Trophoblast cell (in vitro differentiated cells and primary cell): ENCODE data around the gene PRELP.

Experiments
- DNase-seq, 2 donors: peaks; one replicate each; pipeline ENCODE4 v3.0.0-alpha.2; 2016
- H2AFZ ChIP-seq: 2 replicates; pipeline ENCODE4 v1.6.1; 2013; ENCODE audit warnings: low read length, moderate library complexity, mild to moderate bottlenecking; ENCODE audit not compliant: insufficient read depth, poor library complexity
- H2AK5ac ChIP-seq: 2 replicates; pipeline ENCODE4 v1.6.1; 2013; ENCODE audit warnings: mild to moderate bottlenecking, low read length
- H2BK120ac ChIP-seq: 2 replicates; pipeline ENCODE4 v1.6.1; 2013; ENCODE audit warnings: low read length, mild to moderate bottlenecking, moderate library complexity; ENCODE audit not compliant: insufficient read depth, poor library complexity
- H2BK12ac ChIP-seq: 2 replicates; pipeline ENCODE4 v1.6.1; 2013; ENCODE audit warnings: mild to moderate bottlenecking, low read length, moderate library complexity
- H2BK5ac ChIP-seq: 2 replicates; pipeline ENCODE4 v1.6.1; 2013; ENCODE audit warnings: low read length, low read depth, moderate library complexity, mild to moderate bottlenecking; ENCODE audit not compliant: poor library complexity
- H3K14ac ChIP-seq: 2 replicates; pipeline ENCODE4 v1.6.1; 2013; ENCODE audit warnings: mild to moderate bottlenecking, low read length
- H3K18ac ChIP-seq: 2 replicates; pipeline ENCODE4 v1.6.1; 2013; ENCODE audit warnings: mild to moderate bottlenecking, low read length
- H3K23ac ChIP-seq: 2 replicates; pipeline ENCODE4 v1.6.1; 2013; ENCODE audit warnings: low read length
- H3K27ac ChIP-seq: 2 replicates; pipeline ENCODE4 v1.5.1; 2013; ENCODE audit warnings: low read depth, mild to moderate bottlenecking, inconsistent platforms, low read length, moderate library complexity
- H3K27me3 ChIP-seq: 2 replicates; pipeline ENCODE4 v1.6.1; 2013; ENCODE audit warnings: inconsistent platforms, mild to moderate bottlenecking, low read length, moderate library complexity; ENCODE audit not compliant: insufficient read depth
- H3K36me3 ChIP-seq, 2 experiments: 1 replicate in 1 of 2; 2 replicates in 1 of 2; pipeline ENCODE4 v1.6.1; 2013; ENCODE audit warnings: low read length in 2 of 2, mild to moderate bottlenecking in 2 of 2, moderate library complexity in 1 of 2; ENCODE audit not compliant: insufficient read depth in 2 of 2, control insufficient read depth in 1 of 2
- H3K4ac ChIP-seq: 2 replicates; pipeline ENCODE4 v1.6.1; 2013; ENCODE audit warnings: low read depth, mild to moderate bottlenecking, low read length, moderate library complexity
- H3K4me1 ChIP-seq, 2 experiments: 1 replicate in 1 of 2; 2 replicates in 1 of 2; pipeline ENCODE4 v1.6.1; 2013; ENCODE audit warnings: low read length in 2 of 2, mild to moderate bottlenecking in 2 of 2, moderate library complexity in 1 of 2; ENCODE audit not compliant: insufficient read depth in 2 of 2, control insufficient read depth in 1 of 2
- H3K4me2 ChIP-seq: 2 replicates; pipeline ENCODE4 v1.6.1; 2013; ENCODE audit warnings: inconsistent platforms, mild to moderate bottlenecking, low read length, moderate library complexity
- H3K4me3 ChIP-seq: 2 replicates; pipeline ENCODE4 v1.5.1; 2013; ENCODE audit warnings: mild to moderate bottlenecking, low read depth, low read length, inconsistent platforms
- H3K79me1 ChIP-seq: one replicate; pipeline ENCODE4 v1.6.1; 2013; ENCODE audit warnings: low read length
- H3K79me2 ChIP-seq: 2 replicates; pipeline ENCODE4 v1.6.1; 2013; ENCODE audit warnings: low read length, mild to moderate bottlenecking; ENCODE audit not compliant: control insufficient read depth, insufficient read depth, poor library complexity
- H3K9ac ChIP-seq: 2 replicates; pipeline ENCODE4 v1.6.1; 2013; ENCODE audit warnings: mild to moderate bottlenecking, low read length
- H3K9me3 ChIP-seq: 2 replicates; pipeline ENCODE4 v1.6.1; 2013; ENCODE audit warnings: low read depth, mild to moderate bottlenecking, control low read depth, inconsistent platforms, low read length; ENCODE audit not compliant: insufficient read depth
- H4K12ac ChIP-seq: 2 replicates; pipeline ENCODE4 v1.6.1; 2013; ENCODE audit warnings: low read depth, mild to moderate bottlenecking, low read length, moderate library complexity
- H4K8ac ChIP-seq: 2 replicates; pipeline ENCODE4 v1.6.1; 2013; ENCODE audit warnings: low read depth, mild to moderate bottlenecking, low read length, moderate library complexity
- H4K91ac ChIP-seq: one replicate; pipeline ENCODE4 v1.6.1; 2013; ENCODE audit warnings: low read depth, mild to moderate bottlenecking, low read length, moderate library complexity
- WGBS: extraction: QIAGEN DNeasy Blood & Tissue Kit; methylation state at CpG from one replicate; pipeline ENCODE4 v1.1.7; 2013; ENCODE audit warnings: missing lambda C conversion rate; ENCODE audit not compliant: insufficient read length, insufficient coverage; ENCODE audit errors: extremely low coverage; 5-methylcytosine and 5-hydroxymethylcytosine counted together

The PRELP gene

DNA sequence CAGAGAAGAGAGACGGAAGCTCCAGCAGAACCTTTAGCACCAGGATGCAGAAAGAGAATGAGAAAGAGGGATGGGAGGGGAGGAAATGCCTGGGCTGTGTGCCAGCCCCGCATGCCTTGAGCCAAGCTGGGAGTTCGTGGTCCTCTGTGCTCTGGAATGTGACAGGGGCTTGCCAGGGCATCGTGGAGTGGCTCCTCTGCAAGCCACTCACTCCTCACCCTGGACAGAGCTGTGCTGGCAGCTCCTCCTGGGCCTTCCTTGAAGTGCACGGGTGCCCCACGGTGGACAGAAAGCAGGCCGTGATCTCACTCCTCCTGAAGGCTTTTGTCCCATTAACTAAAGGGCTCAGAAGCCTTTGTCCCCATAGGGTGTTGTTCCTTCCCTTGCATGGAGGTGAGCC is 34.8 kb upstream of the PRELP start:
- no CpG with 5 or more reads among the region's 7 CpGs for WGBS
- Histone ChIP-seq H3K23ac (no peak overlapping the region), H3K18ac (no peak overlapping the region), H3K9ac (no peak overlapping the region), H3K27me3 (no peaks in the 10 kb centered on the region), H3K9me3 (peaks cover 2% of the 10 kb centered on the region), H3K79me2 (no peaks in the 10 kb centered on the region), H2BK5ac (no peak overlapping the region), H3K14ac (no peak overlapping the region), H3K4me3 (no peak overlapping the region), H3K36me3 (no peaks in the 10 kb centered on the region), H3K27ac (no peak overlapping the region), H3K4me2 (no peak overlapping the region), H4K12ac (no peak overlapping the region), H4K91ac (no peak overlapping the region), H2BK12ac (no peak overlapping the region), H3K4ac (no peak overlapping the region), H2AFZ (no peak overlapping the region), H2BK120ac (no peak overlapping the region), H3K79me1 (no peaks in the 10 kb centered on the region), H3K4me1 (no peaks in the 10 kb centered on the region), H4K8ac (no peak overlapping the region), H2AK5ac (no peak overlapping the region)
- DNase-seq: peak in 1 of 2 donors; percentile 15

GRCh38 chr1:203441766-203442165 is 33.8 kb upstream of the PRELP start:
- no peak overlapping the region for H3K23ac ChIP-seq
- no peak overlapping the region for H4K8ac ChIP-seq
- H3K4me2 ChIP-seq: no peak overlapping the region
- no peak overlapping the region for H2AFZ ChIP-seq
- no peak overlapping the region for H3K18ac ChIP-seq
- H2AK5ac ChIP-seq: no peak overlapping the region
- no peak overlapping the region for H4K91ac ChIP-seq
- H3K9ac ChIP-seq: no peak overlapping the region
- no peak overlapping the region for H2BK12ac ChIP-seq
- no peak for DNase-seq
- no peaks in the 10 kb centered on the region for H3K4me1 ChIP-seq
- H2BK5ac ChIP-seq: no peak overlapping the region
- no peaks in the 10 kb centered on the region for H3K27me3 ChIP-seq
- no CpG with 5 or more reads among the region's 9 CpGs for WGBS
- no peaks in the 10 kb centered on the region for H3K79me1 ChIP-seq
- no peak overlapping the region for H3K4ac ChIP-seq
- no peak overlapping the region for H3K14ac ChIP-seq
- H3K36me3 ChIP-seq: no peaks in the 10 kb centered on the region
- H3K4me3 ChIP-seq: no peak overlapping the region
- no peak overlapping the region for H4K12ac ChIP-seq
- H2BK120ac ChIP-seq: no peak overlapping the region
- H3K27ac ChIP-seq: no peak overlapping the region
- H3K79me2 ChIP-seq: no peaks in the 10 kb centered on the region
- peaks cover 2% of the 10 kb centered on the region for H3K9me3 ChIP-seq

DNA sequence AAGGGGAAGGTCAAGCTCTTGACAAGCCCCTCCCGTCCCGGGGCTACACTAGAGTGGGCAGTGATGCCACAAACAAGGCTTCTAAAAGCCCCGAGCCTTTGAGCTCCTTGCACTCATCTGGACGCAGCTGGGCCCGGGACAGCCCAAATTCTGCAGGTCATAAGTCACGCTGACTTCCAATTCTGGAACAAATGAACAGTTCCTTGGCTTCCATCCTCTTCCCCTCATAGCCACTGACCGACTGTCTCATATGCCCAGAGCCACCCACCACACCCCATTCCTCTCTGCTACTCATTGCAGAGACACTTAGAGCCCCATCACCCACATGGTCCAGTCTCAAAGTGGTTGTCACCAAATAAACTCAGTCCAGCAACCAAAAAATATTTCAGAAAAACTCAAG is 32.8 kb upstream of the PRELP start:
- Histone ChIP-seq H3K23ac (no peak overlapping the region), H3K27me3 (no peaks in the 10 kb centered on the region), H2BK5ac (no peak overlapping the region), H2AK5ac (no peak overlapping the region), H3K9me3 (peaks cover 2% of the 10 kb centered on the region), H2BK120ac (no peak overlapping the region), H3K18ac (no peak overlapping the region), H3K4ac (no peak overlapping the region), H3K79me1 (no peaks in the 10 kb centered on the region), H2AFZ (no peak overlapping the region), H3K27ac (no peak overlapping the region), H3K4me2 (no peak overlapping the region), H3K79me2 (no peaks in the 10 kb centered on the region), H3K4me1 (no peaks in the 10 kb centered on the region), H3K4me3 (no peak overlapping the region), H4K12ac (no peak overlapping the region), H4K8ac (no peak overlapping the region), H3K14ac (no peak overlapping the region), H3K9ac (no peak overlapping the region), H3K36me3 (no peaks in the 10 kb centered on the region), H2BK12ac (no peak overlapping the region), H4K91ac (no peak overlapping the region)
- DNase-seq: no peak
- no CpG with 5 or more reads among the region's 7 CpGs for WGBS

DNA sequence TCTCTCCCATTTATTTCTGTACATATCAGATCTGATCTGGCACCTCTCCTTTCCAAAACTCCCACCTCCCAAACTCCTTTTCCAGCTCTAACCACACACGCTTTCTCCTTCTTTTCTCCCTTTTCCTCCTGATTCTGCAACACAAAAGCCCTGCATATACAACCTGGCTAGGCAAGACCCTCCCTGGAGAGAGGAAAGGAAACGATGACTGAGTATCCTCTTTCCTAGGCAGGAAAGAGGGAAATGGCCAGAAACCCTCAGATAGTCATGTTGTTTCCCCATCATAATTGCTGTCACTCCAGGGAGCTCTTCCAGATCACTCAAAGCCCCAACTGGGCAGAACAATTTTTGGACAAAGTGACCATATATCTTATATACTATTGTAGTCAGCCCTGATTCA is 32.3 kb upstream of the PRELP start:
- WGBS: 100% methylated on average over 1 of the region's 2 CpGs

More for the DNA sequence above, 32.3 kb upstream of the PRELP start:
- Histone ChIP-seq H3K4me3 (no peak overlapping the region), H3K9ac (no peak overlapping the region), H3K4me2 (no peak overlapping the region), H3K27me3 (no peaks in the 10 kb centered on the region), H3K9me3 (peaks cover 2% of the 10 kb centered on the region), H2BK120ac (no peak overlapping the region), H2BK12ac (no peak overlapping the region), H4K8ac (no peak overlapping the region), H3K36me3 (no peaks in the 10 kb centered on the region), H4K12ac (no peak overlapping the region), H3K4ac (no peak overlapping the region), H2BK5ac (no peak overlapping the region), H3K4me1 (peaks cover 0 to 1% of the 10 kb centered on the region in 2 experiments), H2AK5ac (no peak overlapping the region), H3K18ac (no peak overlapping the region), H3K14ac (no peak overlapping the region), H3K79me1 (no peaks in the 10 kb centered on the region), H2AFZ (no peak overlapping the region), H3K23ac (no peak overlapping the region), H3K27ac (no peak overlapping the region), H3K79me2 (no peaks in the 10 kb centered on the region), H4K91ac (no peak overlapping the region)
- DNase-seq: no peak
